Effector memory CD4-positive, alpha-beta T cell (primary cell): ENCODE results near the gene DYNLT4.

ENCODE experiments used
- DNase-seq, 3 donors: peaks; one replicate each; pipeline ENCODE4 v3.0.0-alpha.2; 2020
- H3K27ac ChIP-seq: 2 replicates; pipeline ENCODE4 v1.7.0; 2013; ENCODE audit warnings: mild to moderate bottlenecking, low read length, moderate library complexity; ENCODE audit not compliant: insufficient read depth, poor library complexity, severe bottlenecking
- H3K27me3 ChIP-seq: replicated peaks from 2 replicates; pipeline ENCODE4 v1.7.0; 2013; ENCODE audit warnings: mild to moderate bottlenecking, low read length; ENCODE audit not compliant: insufficient read depth, control insufficient read depth, poor library complexity, severe bottlenecking
- H3K36me3 ChIP-seq: 2 replicates; pipeline ENCODE4 v1.7.0; 2013; ENCODE audit warnings: mild to moderate bottlenecking, low read length, moderate library complexity; ENCODE audit not compliant: control insufficient read depth, insufficient read depth
- H3K4me1 ChIP-seq: 2 replicates; pipeline ENCODE4 v1.7.0; 2013; ENCODE audit warnings: low read length, mild to moderate bottlenecking; ENCODE audit not compliant: control insufficient read depth, insufficient read depth, poor library complexity, severe bottlenecking
- H3K4me3 ChIP-seq: 2 replicates; pipeline ENCODE4 v1.7.0; 2013; ENCODE audit warnings: low read length, low read depth, mild to moderate bottlenecking; ENCODE audit not compliant: insufficient read depth, poor library complexity, severe bottlenecking
- H3K9me3 ChIP-seq: 2 replicates; pipeline ENCODE4 v1.7.0; 2013; ENCODE audit warnings: mild to moderate bottlenecking, low read length, moderate library complexity; ENCODE audit not compliant: control insufficient read depth

Gene DYNLT4

GRCh38 chr1:44810101-44810761 lies 3.1 kb upstream of the DYNLT4 start:
- no peaks in the 10 kb centered on the region for H3K27me3 ChIP-seq
- H3K36me3 ChIP-seq = peaks cover 14% of the 10 kb centered on the region
- no peak overlapping the region for H3K4me3 ChIP-seq
- DNase-seq = peak in 2 of 3 donors; percentile 31 to 38
- H3K9me3 ChIP-seq = no peaks in the 10 kb centered on the region
- peak overlapping the region; percentile 98 for H3K27ac ChIP-seq
- H3K4me1 ChIP-seq = peaks cover 77% of the 10 kb centered on the region

- H3K36me3 ChIP-seq = peaks cover 25% of the 10 kb centered on the region
- H3K27ac ChIP-seq = peak overlapping the region; percentile 98
- H3K4me1 ChIP-seq = peaks cover 77% of the 10 kb centered on the region
- no peaks in the 10 kb centered on the region for H3K27me3 ChIP-seq
- peak; percentile 82 to 88 (median 83) for DNase-seq
- no peaks in the 10 kb centered on the region for H3K9me3 ChIP-seq
- H3K4me3 ChIP-seq = peak overlapping the region; percentile 24
Observed at GRCh38 chr1:44808938-44809917, 2.1 kb upstream of the DYNLT4 start.

- Histone ChIP-seq H3K4me3 (peak within 1 kb of the TSS; percentile 24), H3K4me1 (peaks cover 81% of the 10 kb centered on the region), H3K9me3 (no peaks in the 10 kb centered on the region), H3K27me3 (no peaks in the 10 kb centered on the region), H3K27ac (peak within 1 kb of the TSS; percentile 98), H3K36me3 (peaks cover 34% of the 10 kb centered on the region)
- DNase-seq = peak; percentile 14 to 77 (median 76)
Observed at GRCh38 chr1:44808063-44808937, 1.1 kb upstream of the DYNLT4 start, which contains the start of gene BTBD19. TSS of gene BTBD19 (plus strand) at chr1:44808523. CDS start at chr1:44808821, 298 bp downstream.

- H3K27me3 ChIP-seq = no peaks in the 10 kb centered on the region
- peak overlapping the region; percentile 98 for H3K27ac ChIP-seq
- DNase-seq = peak; percentile 87 to 93 (median 90)
- no peak overlapping the region for H3K4me3 ChIP-seq
- H3K36me3 ChIP-seq = peaks cover 42% of the 10 kb centered on the region
- peaks cover 82% of the 10 kb centered on the region for H3K4me1 ChIP-seq
- H3K9me3 ChIP-seq = no peaks in the 10 kb centered on the region
Observed at GRCh38 chr1:44807364-44808062, 362 bp upstream of the DYNLT4 start.

- DNase-seq = peak in 2 of 3 donors; percentile 24 to 35
- no peak overlapping the region for H3K4me3 ChIP-seq
Observed at GRCh38 chr1:44806025-44806703, 987 bp downstream of the DYNLT4 start.

GRCh38 chr1:44805311-44806024 lies 1.7 kb downstream of the DYNLT4 start:
- H3K27ac ChIP-seq = peak overlapping the region; percentile 46
- no peak overlapping the region for H3K4me3 ChIP-seq
- H3K27me3 ChIP-seq = no peaks in the 10 kb centered on the region
- H3K4me1 ChIP-seq = peaks cover 70% of the 10 kb centered on the region
- H3K9me3 ChIP-seq = no peaks in the 10 kb centered on the region
- H3K36me3 ChIP-seq = peaks cover 42% of the 10 kb centered on the region
- DNase-seq = peak in 1 of 3 donors; percentile 17

More at GRCh38 chr1:44806025-44806703, 987 bp downstream of the DYNLT4 start:
- no peaks in the 10 kb centered on the region for H3K27me3 ChIP-seq
- peak overlapping the region; percentile 98 for H3K27ac ChIP-seq
- H3K36me3 ChIP-seq = peaks cover 42% of the 10 kb centered on the region
- H3K9me3 ChIP-seq = no peaks in the 10 kb centered on the region
- H3K4me1 ChIP-seq = peaks cover 77% of the 10 kb centered on the region

GRCh38 chr1:44803312-44804095 lies 3.6 kb downstream of the DYNLT4 start:
- peaks cover 55% of the 10 kb centered on the region for H3K4me1 ChIP-seq

GRCh38 chr1:44803062-44803311 lies 4.2 kb downstream of the DYNLT4 start:
- H3K36me3 ChIP-seq = peaks cover 42% of the 10 kb centered on the region
- H3K4me1 ChIP-seq = peaks cover 50% of the 10 kb centered on the region
- H3K4me3 ChIP-seq = peak overlapping the region; percentile 99
- peak overlapping the region; percentile 95 for H3K27ac ChIP-seq
- H3K27me3 ChIP-seq = no peaks in the 10 kb centered on the region
- no peaks in the 10 kb centered on the region for H3K9me3 ChIP-seq
- no peak for DNase-seq

More at GRCh38 chr1:44803312-44804095, 3.6 kb downstream of the DYNLT4 start:
- H3K27ac ChIP-seq = peak overlapping the region; percentile 95
- peaks cover 42% of the 10 kb centered on the region for H3K36me3 ChIP-seq
- no peaks in the 10 kb centered on the region for H3K27me3 ChIP-seq
- H3K4me3 ChIP-seq = peak overlapping the region; percentile 99
- no peak for DNase-seq
- no peaks in the 10 kb centered on the region for H3K9me3 ChIP-seq
